HT-29 (cell line): ENCODE results near the gene COQ7. TPM values are rescaled to one million over a fixed set of nuclear protein-coding genes. Genes with fewer than 3 reads are reported as not detected.

Source experiments
- DNase-seq: peaks from one replicate; pipeline ENCODE4 v3.0.0-alpha.2; 2015; ENCODE audit warnings: low spot score
- total RNA-seq: library from RNA; depleted of rRNA; stranded (reverse); fragments of >200 nt; shearing (Covaris generic); gene quantifications from 2 replicates; pipeline ENCODE4 v1.2.3, GENCODE V29; 2014; rRNA removed

The COQ7 gene
- 34.5 and 36.6 TPM in 2 replicates for total RNA-seq

DNA sequence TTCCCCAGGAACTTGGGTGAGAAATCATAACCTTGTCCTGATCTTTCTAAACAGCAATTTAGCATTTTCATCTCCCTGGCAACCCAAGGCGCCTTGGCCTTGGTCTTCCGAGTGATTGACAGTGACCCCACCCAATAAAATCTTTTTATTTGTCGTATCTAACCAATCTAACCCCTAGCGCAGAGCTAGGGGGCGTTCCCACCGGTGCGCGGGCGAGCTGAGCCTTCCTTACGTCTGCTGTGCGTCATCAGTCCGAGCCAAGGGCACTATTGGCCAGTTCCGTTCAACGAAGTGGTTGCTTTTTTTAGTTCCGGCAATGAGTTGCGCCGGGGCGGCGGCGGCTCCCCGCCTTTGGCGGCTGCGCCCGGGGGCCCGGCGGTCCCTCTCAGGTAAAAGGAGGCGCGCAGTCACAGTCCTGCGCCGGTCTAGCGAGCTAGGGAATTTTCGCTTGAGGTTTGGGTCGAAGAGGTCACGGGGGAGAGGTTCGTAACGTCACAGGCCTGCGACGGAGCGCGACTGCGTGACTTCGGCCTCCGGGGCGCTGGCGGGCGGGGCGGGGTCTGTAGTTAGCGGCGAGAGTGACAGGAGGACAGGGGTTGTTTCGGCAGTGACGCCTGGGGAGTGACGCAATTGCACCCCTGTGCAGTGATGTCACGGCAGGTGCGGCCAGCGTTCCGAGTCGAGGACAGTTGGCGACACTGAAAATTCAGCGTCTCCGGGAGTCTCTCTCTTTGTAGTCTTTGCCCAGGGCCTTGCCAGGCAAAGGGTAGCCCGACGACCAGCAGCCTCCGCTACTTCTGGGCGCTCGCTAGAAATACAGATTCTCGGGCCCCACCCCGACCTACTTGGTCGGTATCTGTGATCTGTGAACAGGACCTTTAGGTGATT is at the start of gene COQ7:
TSS of gene COQ7 (plus strand) at position 266 of the 888 bp plus-strand sequence. CDS start at position 317, 51 bp downstream.
- peak; percentile 99 for DNase-seq

DNA sequence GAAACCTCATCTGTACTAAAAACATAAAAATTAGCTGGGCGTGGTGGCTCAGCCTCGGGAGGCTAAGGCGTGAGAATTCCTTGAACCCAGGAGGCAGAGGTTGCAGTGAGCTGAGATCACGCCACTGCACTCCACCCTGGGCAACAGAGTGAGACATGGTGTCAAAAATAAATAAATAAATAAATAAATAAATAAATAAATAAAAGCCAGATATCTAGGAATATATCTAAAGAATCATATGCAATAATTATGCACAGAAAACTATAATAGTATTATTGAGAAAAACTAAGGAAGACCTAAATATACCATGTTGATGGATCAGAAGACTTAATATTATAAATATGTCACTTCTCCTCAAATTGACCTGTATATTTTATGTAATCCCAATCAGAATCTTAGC is 46.7 kb upstream of the COQ7 start:
- no peak for DNase-seq

DNA sequence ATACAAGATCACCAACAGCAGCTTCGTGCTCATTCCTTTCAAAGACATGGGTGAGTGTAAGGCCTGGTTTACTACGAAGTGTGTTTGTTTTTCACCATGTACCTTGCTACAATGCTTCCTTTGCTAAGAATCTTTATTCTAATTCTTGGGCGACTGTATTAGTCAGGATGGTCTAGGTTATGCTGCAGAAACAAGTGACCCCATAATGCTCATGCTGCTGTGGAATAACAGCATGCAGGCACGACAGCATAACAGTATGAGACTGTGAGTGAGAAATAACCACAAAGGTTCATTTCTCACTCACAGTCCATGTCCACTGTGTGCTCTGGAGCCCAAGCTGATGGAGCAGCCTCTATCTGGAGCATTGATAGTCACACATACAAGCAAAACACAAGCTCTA is 45.7 kb upstream of the COQ7 start:
- DNase-seq: no peak

DNA sequence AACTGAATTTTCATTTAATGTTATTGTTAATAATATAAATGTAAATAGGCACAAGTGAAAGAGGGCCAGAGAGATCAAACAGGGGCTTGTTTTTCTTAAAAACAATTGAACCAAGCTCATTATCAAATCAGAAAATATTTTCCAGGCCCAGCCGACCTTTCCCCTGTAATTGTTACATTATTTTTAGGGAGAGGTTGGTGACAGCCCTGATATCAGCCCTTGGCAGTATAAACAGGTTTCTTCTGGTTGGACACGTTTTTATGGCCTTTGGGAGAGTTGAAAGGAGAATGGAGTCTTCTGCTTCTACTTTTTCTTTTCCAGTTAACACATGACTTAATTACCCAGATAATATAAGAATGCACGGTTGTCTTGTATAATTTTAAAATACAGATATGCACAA is 40.0 kb upstream of the COQ7 start:
- DNase-seq: no peak

DNA sequence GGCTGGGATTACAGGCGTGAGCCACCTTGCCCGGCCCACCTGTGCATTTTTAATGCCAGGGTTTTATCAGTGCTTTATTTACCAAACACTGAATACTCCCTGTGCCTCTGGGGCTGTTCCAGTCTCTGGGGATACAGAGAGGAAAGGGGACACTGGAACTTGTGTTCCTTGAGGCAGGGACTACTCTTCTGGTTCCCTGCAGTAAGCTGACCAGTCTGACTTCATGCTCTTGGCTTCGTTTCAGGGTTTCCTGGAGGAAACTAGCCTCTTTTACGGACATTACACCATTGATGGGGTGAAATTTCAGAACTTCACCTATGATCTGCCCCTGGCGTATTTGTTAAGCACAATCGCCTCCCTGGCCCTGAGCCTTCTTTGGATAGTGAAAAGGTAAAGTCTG is 37.4 kb upstream of the COQ7 start:
- no peak for DNase-seq

DNA sequence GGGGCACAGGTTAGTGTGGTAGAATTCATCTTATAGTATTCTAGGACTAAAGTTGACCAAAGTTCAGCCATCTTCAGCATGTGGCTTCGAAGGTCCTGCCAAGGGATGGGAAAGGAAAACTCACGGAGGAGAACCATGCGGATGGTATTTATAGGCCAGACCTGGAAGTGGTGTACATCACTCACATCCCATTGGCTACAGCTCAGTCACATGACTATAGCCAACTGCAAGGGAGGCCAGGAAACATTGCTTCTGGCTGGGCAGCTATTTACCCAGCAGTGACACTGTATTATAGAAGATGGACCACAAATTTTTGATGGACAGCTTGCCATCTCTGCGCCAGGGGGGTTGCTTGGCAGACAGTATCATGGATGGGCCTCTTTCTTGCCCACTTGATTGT is 35.7 kb upstream of the COQ7 start:
- DNase-seq: no peak

DNA sequence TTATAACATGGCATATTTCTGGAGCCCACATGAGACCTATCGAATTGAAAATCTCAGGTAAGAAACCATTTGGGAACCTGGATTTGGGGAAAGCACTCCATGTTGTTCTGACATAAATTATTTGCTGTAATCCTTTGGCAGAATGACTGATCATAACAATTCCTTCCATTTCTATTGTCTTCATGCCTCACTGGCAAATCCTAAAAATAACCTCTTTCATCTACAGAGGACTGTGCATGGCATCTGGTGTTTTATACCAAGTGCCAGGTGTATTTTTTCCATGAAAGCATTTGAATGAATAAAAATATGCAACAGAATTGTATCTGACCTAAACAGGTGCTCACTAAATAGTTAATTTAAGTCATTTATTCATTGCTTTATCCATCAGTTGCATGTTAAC is 33.7 kb upstream of the COQ7 start:
- no peak for DNase-seq

DNA sequence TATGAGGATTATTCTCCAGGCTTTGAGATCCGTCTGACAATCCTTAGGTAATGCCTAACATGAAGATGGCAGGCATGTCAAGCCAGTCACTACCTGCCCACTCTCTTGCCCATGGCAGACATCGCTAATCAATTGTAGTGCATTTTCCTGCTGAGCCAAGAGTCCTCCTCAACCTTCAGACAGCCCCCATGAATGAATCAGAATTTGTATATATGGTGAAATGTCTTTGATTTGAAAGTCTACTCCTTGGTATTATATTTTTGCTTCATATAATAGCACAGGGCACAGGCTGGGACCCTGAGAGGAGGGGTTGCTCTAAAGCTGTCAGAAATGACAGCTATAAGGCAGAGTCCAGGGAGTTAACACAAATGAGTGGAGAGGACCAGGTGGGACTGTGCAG is 27.0 kb upstream of the COQ7 start:
- no peak for DNase-seq

DNA sequence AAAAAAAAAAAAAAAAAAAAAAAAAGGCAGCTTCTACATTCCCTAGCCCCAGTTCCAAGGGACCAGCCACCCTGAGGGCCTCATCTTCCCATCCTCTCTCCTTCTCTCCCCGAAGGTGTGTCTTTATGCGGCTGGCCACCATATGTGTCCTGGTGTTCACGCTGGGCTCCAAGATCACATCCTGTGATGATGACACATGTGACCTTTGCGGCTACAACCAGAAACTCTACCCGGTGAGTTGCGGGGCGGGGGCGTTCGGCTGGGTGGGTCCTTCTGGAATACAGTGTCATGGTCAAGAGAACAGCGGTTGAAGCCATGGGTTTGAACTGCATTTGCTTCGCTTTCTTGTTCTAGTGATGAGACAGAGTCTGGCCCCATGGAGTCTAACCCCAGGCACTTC is 22.6 kb upstream of the COQ7 start:
- DNase-seq: no peak

DNA sequence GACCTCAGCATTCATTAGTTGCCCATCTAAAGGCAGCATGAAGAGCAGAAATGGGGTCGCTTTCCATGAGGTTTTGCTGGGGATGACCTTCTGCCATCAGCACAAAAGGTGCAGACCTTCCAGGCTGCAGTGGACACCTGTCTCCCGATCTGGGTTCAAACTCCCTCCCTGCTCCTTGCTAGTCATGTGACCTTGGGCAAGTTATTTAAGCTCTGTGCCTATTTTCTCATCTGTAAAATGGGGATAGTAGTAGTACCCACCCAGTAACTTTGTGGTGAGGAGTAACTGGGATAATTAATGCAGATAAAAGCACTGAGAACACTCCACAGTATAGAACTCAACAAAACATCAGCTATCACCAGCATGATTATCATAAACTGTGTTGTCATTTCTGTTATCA is 21.4 kb upstream of the COQ7 start:
- no peak for DNase-seq

DNA sequence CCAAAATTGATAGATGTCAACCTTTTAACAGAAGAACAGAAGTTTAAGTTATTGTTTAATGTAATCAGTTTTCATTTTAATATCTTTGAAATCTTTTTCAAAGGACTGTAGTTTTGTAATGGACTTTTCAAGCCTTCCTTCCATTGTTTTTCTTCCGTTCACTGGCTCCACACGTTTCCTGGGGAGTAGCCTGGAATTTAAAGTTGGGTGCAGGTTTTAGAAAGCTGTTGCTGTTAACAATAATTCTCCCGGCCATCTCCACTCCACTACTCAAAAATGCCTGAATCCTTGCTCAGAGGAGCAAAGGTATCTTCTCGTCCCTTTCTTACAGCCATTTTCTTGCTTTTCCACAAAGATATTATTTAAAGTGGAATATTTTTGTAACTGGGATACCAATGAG is 4.7 kb upstream of the COQ7 start:
- no peak for DNase-seq

DNA sequence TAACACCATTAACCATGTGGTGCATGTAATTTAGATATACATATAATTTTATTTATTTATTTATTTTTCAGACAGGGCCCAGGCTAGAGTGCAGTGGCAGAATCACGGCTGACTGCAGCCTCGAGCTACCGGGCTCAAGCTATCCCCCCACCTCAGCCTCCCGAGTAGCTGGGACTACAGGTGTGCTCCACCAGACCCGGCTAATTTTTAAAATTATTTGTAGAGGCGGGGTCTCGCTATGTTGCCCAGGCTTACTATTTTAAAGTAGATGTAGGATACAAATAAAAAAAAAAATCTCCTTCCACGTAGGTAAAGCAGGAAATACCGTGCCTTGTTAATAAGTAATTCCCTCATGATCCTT is 446 bp upstream of the COQ7 start:
- DNase-seq: no peak

DNA sequence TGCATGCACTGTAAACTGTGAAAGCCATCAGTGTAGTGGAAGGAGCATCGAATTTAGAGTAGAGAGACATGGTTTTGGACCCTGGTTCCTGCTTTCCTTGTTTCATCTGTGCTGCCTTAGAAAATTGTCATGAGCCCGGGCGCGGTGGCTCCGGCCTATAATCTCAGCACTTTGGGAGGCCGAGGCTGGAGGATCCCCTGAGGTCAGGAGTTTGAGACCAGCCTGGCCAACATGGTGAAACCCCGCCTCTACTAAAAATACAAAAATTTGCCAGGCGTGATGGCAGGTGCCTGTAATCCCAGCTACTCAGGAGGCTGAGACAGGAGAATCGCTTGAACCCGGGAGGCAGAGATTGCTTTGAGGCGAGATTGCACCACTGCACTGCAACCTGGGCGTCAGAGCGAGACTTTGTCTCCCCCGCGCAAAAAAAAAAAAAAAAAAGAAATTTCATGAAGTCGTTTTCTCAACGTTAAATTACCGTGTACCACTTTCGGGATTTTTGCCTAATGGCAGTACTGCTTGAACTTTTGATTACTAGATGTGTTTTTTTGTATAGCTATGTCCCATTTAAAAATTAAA is 912 bp downstream of the COQ7 start:
- DNase-seq: no peak

DNA sequence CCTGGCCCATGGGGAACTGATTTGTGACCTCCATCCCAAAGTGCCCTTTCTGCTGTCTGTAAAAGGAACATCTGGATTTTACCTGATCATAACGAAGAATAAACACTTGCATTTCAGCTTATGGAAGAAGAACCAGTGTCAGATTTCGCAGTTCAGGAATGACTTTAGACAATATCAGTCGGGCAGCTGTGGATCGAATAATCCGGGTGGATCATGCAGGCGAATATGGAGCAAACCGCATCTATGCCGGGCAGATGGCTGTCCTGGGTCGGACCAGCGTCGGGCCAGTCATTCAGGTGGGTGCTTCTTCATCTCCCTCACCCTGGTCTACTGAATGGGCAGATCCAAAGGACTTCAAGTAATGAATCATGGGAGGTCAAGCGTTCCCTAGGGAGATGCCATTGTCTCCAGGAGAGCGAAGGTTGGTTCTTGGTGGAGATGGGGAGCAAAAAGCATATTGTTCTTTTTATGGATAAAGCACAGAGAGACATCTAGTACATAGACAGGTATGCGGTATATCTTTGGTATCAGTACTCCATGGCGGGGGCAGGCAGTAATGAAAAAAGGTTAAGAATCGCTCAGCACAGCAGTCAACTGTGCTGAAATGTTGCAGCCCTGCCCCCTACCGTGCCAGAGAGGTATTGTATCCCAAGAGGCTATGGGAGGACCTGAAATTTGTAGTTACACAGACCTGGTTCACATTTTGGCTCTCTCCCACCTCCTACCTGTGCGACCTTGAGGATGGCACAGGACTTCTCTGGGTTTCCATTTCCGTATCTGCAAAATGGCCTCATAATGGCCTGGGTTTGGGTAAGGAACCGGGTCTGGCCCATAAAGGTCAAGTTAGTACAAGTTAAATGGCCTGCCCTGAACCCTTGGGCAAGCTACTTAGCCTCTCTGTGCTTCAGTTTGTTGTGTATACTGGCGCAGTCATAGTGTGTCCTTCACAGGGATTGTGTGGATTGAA is 4.7 kb downstream of the COQ7 start:
- DNase-seq: peak; percentile 82

DNA sequence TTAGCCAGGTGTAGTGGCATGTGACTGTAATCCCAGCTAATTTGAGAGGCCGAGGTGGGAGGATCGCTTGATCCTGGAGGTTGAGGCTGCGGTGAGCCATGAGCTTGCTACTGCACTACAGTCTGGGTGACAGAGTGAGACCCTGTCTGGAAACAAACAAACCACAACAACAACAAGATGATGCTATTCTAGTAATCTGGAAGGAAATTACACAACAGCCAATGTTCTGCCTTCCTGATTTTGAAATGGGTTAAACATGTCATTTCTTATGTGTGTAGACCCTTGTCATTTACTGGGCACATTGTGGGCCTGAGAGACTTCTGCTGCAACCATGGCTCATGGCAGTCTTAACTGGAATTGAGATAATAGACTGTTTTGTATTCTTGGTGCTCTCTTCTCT is 5.9 kb downstream of the COQ7 start:
- no peak for DNase-seq

DNA sequence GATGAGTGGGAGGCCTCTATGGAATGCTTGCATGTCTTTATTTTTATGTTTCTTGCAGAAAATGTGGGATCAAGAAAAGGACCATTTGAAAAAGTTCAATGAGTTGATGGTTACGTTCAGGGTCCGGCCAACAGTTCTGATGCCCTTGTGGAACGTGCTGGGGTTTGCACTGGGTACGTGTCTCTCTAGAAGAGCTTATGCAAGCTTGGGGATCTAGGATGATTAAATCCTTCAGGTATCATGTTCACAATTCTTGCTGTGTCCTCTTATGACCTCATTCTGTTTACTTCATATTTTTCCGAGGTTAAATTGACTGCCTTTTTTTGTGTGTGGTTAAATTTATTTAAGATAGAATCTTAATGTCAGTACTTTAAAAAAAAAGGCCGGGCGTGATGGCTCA is 6.4 kb downstream of the COQ7 start:
- no peak for DNase-seq

DNA sequence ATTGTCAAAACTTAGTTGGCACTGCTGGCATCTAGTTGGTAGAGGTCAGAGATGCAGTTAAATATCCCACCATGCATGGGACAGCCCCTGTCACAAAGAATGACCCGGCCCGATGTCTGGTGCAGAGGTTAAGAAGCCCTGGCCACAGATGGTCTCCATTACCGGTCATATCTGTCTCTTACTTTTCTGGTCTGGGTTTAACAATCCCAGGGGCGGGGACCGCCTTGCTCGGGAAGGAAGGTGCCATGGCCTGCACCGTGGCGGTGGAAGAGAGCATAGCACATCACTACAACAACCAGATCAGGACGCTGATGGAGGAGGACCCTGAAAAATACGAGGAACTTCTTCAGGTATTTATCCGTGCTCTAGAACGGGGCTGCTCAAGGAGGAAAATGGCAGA is 8.1 kb downstream of the COQ7 start:
- no peak for DNase-seq

DNA sequence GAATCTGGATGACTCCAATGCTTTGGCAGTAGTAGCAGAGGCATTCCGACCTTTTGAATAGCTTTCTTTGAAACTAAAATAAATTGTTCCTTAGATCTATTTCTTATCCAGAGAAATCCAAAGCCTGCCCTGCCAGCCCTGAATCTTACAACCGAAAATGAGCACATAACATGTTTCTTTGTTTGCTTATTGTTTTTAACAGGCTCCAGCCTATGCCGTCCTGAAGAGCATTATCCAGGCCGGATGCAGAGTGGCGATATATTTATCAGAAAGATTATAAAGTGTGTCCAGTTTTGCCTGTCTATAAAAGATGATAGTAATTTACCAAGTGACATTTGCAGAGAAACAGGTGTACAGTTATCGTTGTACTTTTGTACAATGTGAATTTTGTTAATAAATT is 10.5 kb downstream of the COQ7 start:
- DNase-seq: no peak

DNA sequence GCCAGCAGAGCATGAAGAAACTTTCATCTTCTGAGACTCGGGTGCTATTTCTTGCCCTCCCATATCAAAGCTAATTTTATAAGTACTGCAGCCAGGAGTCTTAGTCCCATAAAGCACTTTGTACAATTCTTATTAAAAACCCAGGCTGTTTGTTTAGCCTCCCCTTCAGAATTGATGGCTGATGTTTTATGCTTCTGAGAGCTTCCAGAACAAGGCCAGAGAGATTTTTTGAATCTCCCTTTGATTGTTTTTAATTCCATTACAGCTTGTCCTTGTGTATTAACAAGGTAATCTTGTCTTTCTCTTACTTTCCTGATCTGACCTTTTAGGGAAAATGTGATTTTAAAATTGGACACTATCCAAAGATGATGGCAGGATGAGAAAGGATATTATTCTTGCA is 16.3 kb downstream of the COQ7 start:
- DNase-seq: no peak

DNA sequence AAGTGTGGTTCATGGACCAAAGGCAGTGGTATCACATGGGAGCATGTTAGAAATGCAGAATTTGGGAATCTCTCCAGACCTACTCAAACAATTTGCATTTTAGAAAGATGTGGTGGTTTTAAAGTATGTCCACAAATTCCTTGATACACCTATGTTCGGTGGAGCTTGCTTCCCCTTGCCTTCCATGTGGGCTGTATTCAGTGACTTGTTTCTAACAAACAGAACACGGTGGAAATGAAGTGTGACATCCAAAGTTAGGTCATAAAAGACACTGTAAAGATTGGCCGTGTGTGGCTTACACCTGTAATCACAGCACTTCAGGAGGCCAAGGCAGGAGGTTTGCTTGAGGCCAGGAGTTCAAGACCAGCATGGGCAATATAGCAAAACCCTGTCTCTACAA is 16.7 kb downstream of the COQ7 start:
- no peak for DNase-seq

DNA sequence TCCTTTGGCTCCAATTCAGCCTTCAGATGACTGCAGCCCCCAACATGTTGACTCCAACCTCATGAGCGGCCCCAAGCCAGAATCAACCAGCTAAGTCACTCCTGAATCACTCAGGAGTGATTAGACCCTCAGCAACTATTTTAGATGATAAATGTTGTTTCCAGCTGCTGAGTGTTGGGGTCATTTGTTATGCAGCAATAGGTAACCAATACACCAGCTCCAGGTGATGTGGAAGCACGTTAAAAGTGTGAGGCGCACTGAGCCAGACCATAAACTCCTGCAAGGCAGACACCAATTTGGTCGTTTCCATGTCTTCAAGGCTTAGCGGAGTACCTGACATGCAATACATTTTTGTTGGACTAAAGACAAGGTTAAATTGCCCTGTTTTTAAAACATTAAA is 17.5 kb downstream of the COQ7 start:
- no peak for DNase-seq

DNA sequence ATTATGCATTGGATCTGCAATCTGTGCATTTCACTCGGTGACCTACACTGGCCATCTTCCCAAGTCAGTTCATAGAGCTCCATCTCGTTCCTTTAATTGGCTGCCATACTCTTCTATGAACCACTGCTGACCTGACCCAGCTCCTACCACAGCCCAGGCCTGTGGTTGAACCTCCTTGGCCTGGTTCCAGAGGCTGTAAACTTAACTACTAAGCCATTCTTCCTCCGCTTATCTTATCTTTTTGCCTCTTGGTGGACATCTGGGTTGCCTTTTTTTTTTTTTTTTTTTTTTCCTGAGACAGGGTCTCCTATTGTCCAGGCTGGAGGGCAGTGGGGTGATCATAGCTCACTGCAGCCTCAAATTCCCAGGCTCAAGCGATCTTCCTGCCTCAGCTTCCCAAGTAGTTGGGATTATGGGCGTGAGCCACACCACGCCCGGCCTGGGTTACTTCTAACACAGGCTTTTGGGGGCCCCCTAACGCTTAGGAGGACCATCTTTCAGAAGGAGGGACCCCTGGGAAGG is 18.3 kb downstream of the COQ7 start:
- DNase-seq: peak; percentile 60
